KMS-11 (cell line): ENCODE data around the gene SPON2.

ENCODE experiments used
- H2AFZ ChIP-seq: fragments of 200-600 bp; sonication (generic); 2 replicates; pipeline ENCODE4 v1.6.1; 2016; ENCODE audit warnings: antibody characterized with exemption, mixed run types, low read depth
- H3K27ac ChIP-seq: fragments of 200-600 bp; sonication (generic); 2 replicates; pipeline ENCODE4 v1.6.1; 2016; ENCODE audit warnings: mild to moderate bottlenecking, mixed run types
- H3K27me3 ChIP-seq: fragments of 200-600 bp; sonication (generic); 2 replicates; pipeline ENCODE4 v1.6.1; 2017; ENCODE audit warnings: mild to moderate bottlenecking, low read depth, mixed run types, moderate library complexity; ENCODE audit not compliant: insufficient read depth
- H3K36me3 ChIP-seq: fragments of 200-600 bp; sonication (generic); 2 replicates; pipeline ENCODE4 v1.6.1; 2017; ENCODE audit warnings: mild to moderate bottlenecking, mixed run types; ENCODE audit not compliant: insufficient read depth
- H3K4me1 ChIP-seq: fragments of 200-600 bp; sonication (generic); 2 replicates; pipeline ENCODE4 v1.6.1; 2016; ENCODE audit warnings: mild to moderate bottlenecking, low read depth, mixed run types; ENCODE audit not compliant: poor library complexity, severe bottlenecking
- H3K4me2 ChIP-seq: fragments of 200-600 bp; sonication (generic); 2 replicates; pipeline ENCODE4 v1.7.0; 2016; ENCODE audit warnings: mild to moderate bottlenecking, mixed run types
- H3K4me3 ChIP-seq: fragments of 200-600 bp; sonication (generic); IDR thresholded peaks from 2 replicates; pipeline ENCODE4 v1.6.1; 2017; ENCODE audit warnings: low read depth, low read length, mixed read lengths; ENCODE audit not compliant: insufficient read depth
- H3K79me2 ChIP-seq: fragments of 200-600 bp; sonication (generic); 2 replicates; pipeline ENCODE4 v1.6.1; 2016; ENCODE audit warnings: low read depth, mixed run types; ENCODE audit not compliant: insufficient read depth
- H3K9ac ChIP-seq: fragments of 200-600 bp; sonication (generic); 2 replicates; pipeline ENCODE4 v1.6.1; 2016; ENCODE audit warnings: mild to moderate bottlenecking, mixed run types
- H4K20me1 ChIP-seq: fragments of 200-600 bp; sonication (generic); 2 replicates; pipeline ENCODE4 v1.6.1; 2016; ENCODE audit warnings: mild to moderate bottlenecking, mixed run types; ENCODE audit not compliant: insufficient read depth
- TF ChIP-seq, protein P1 (sequence below): fragments of 200-600 bp; sonication (generic); conservative IDR thresholded peaks from 2 replicates; pipeline ENCODE4 v1.6.1; 2017; ENCODE audit warnings: low read depth, mild to moderate bottlenecking, antibody characterized with exemption, low read length, moderate library complexity, mixed read lengths

Gene SPON2

DNA sequence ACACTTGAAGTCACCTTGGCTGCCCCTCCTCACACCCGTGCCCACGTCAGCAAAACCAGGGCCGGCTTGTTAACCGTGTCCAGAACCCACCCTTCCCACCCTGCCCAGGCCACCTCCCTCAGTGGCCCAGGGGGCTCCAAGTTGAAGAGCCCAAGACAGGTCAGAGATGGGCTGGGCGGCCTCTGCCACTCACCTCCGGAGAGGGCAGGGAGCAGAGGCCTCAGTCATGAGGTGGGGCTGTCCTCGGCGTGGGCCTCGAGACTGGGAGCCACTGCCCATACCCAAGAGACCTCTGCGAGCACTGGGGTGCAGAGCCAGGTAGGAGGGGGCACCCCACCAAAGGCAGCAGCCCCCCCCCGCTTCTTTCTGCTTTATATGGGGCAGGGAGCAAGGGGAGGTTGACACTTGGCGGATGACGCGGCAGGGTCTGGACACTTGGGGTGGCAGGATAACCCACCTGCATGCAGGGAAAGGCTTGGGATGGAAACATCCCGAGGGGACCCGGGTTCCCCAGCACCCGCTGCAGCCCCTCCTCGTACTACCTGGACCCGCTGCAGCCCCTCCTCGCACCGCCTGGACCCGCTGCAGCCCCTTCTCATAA, 38.0 kb upstream of the SPON2 start:
- H3K4me3 ChIP-seq: no peak overlapping the region
- no peaks in the 10 kb centered on the region for H3K4me1 ChIP-seq
- no peaks in the 10 kb centered on the region for H3K27me3 ChIP-seq
- H2AFZ ChIP-seq: no peak overlapping the region
- H3K36me3 ChIP-seq: no peaks in the 10 kb centered on the region
- H3K9ac ChIP-seq: no peak overlapping the region
- H3K4me2 ChIP-seq: no peak overlapping the region
- H4K20me1 ChIP-seq: no peaks in the 10 kb centered on the region
- H3K27ac ChIP-seq: no peak overlapping the region
- no peaks in the 10 kb centered on the region for H3K79me2 ChIP-seq
- TF ChIP-seq, protein P1, sequence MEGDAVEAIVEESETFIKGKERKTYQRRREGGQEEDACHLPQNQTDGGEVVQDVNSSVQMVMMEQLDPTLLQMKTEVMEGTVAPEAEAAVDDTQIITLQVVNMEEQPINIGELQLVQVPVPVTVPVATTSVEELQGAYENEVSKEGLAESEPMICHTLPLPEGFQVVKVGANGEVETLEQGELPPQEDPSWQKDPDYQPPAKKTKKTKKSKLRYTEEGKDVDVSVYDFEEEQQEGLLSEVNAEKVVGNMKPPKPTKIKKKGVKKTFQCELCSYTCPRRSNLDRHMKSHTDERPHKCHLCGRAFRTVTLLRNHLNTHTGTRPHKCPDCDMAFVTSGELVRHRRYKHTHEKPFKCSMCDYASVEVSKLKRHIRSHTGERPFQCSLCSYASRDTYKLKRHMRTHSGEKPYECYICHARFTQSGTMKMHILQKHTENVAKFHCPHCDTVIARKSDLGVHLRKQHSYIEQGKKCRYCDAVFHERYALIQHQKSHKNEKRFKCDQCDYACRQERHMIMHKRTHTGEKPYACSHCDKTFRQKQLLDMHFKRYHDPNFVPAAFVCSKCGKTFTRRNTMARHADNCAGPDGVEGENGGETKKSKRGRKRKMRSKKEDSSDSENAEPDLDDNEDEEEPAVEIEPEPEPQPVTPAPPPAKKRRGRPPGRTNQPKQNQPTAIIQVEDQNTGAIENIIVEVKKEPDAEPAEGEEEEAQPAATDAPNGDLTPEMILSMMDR: no peak

- Histone ChIP-seq H3K4me2 (no peak overlapping the region), H3K36me3 (no peaks in the 10 kb centered on the region), H3K4me3 (no peak overlapping the region), H3K4me1 (no peaks in the 10 kb centered on the region), H3K9ac (no peak overlapping the region), H2AFZ (no peak overlapping the region), H4K20me1 (no peaks in the 10 kb centered on the region), H3K79me2 (no peaks in the 10 kb centered on the region), H3K27ac (no peak overlapping the region), H3K27me3 (no peaks in the 10 kb centered on the region)
- TF ChIP-seq, protein P1: no peak
These were observed 37.4 kb upstream of the SPON2 start for GRCh38 chr4:1209821-1210220.

DNA sequence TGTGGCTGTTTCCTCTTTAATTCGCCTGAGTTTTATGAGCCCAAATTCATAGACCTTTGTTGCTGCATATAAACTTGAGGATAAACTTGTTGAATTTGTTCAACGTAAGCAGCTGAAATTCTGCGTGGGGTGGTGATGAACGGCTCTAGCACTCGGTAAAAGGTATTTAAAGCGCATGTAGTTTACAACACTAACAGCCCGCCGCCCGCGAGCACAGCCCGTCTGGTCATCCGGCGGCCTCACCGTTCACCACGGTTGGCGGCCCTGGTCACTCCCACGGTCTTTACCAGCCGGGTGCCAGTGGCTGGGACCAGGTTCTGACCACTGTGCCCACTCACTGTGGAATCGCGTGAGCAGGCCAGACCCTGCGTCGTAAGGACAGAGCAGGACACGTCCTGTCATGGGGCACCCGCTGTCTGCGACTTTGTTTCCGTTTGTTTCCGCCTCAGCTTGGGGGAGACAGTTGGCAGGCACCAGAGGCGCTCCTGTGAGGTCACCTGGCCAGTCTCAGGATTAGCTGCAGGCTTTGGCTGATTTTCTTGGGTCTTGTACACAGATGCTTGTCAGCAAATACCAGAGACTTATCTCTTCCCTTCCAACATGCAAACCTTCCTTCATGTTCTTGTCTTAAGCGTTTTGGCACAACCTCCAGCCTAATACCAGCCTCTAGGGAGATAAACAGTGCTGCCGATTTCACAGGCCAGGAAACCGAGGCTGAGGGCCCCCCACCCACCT, 36.8 kb upstream of the SPON2 start:
- Histone ChIP-seq H3K9ac (no peak overlapping the region), H4K20me1 (no peaks in the 10 kb centered on the region), H3K4me1 (peaks cover 6% of the 10 kb centered on the region), H3K27ac (no peak overlapping the region), H2AFZ (no peak overlapping the region), H3K27me3 (no peaks in the 10 kb centered on the region), H3K79me2 (no peaks in the 10 kb centered on the region), H3K4me2 (no peak overlapping the region), H3K4me3 (no peak overlapping the region), H3K36me3 (no peaks in the 10 kb centered on the region)
- TF ChIP-seq, protein P1: no peak

- no peak overlapping the region for H2AFZ ChIP-seq
- TF ChIP-seq, protein P1: no peak
- no peak overlapping the region for H3K4me2 ChIP-seq
- no peaks in the 10 kb centered on the region for H4K20me1 ChIP-seq
- H3K4me3 ChIP-seq: no peak overlapping the region
- H3K9ac ChIP-seq: no peak overlapping the region
- H3K79me2 ChIP-seq: no peaks in the 10 kb centered on the region
- H3K27ac ChIP-seq: no peak overlapping the region
- H3K4me1 ChIP-seq: peaks cover 13% of the 10 kb centered on the region
- H3K27me3 ChIP-seq: no peaks in the 10 kb centered on the region
- no peaks in the 10 kb centered on the region for H3K36me3 ChIP-seq
These were observed 36.0 kb upstream of the SPON2 start for GRCh38 chr4:1208266-1208961.
